H9 (cell line): ENCODE measurements around the gene KCNIP4. TPM values are rescaled to one million over a fixed set of nuclear protein-coding genes. Genes with fewer than 3 reads are reported as not detected.

Experiments used
- DNase-seq: peaks from one replicate; pipeline ENCODE4 v3.0.0-alpha.2; 2017
- H2AFZ ChIP-seq: one replicate; pipeline ENCODE4 v1.6.1; 2013; ENCODE audit warnings: mild to moderate bottlenecking, low read length, control low read depth, moderate library complexity
- H2AK5ac ChIP-seq: 2 replicates; pipeline ENCODE4 v1.6.1; 2013; ENCODE audit warnings: low read length, control low read depth, mixed read lengths; ENCODE audit not compliant: insufficient read length
- H2BK120ac ChIP-seq: one replicate; pipeline ENCODE4 v1.6.1; 2013; ENCODE audit warnings: low read depth, mild to moderate bottlenecking, low read length, control low read depth, inconsistent platforms; ENCODE audit not compliant: poor library complexity, severe bottlenecking
- H2BK12ac ChIP-seq: 2 replicates; pipeline ENCODE4 v1.6.1; 2013; ENCODE audit warnings: low read length, control low read depth, mixed read lengths, low read depth; ENCODE audit not compliant: insufficient read length
- H2BK15ac ChIP-seq: 2 replicates; pipeline ENCODE4 v1.6.1; 2013; ENCODE audit warnings: low read depth, low read length, control low read depth
- H2BK20ac ChIP-seq: one replicate; pipeline ENCODE4 v1.6.1; 2013; ENCODE audit warnings: low read depth, mild to moderate bottlenecking, low read length, control low read depth, inconsistent platforms; ENCODE audit not compliant: poor library complexity, severe bottlenecking
- H2BK5ac ChIP-seq: 2 replicates; pipeline ENCODE4 v1.6.1; 2013; ENCODE audit warnings: low read length, control low read depth, mixed read lengths; ENCODE audit not compliant: insufficient read length
- H3K14ac ChIP-seq: 2 replicates; pipeline ENCODE4 v1.6.1; 2013; ENCODE audit warnings: low read length, control low read depth; ENCODE audit not compliant: insufficient read depth
- H3K18ac ChIP-seq: 2 replicates; pipeline ENCODE4 v1.6.1; 2013; ENCODE audit warnings: low read depth, mild to moderate bottlenecking, mixed read lengths, low read length, control low read depth; ENCODE audit not compliant: insufficient read length
- H3K23ac ChIP-seq: 2 replicates; pipeline ENCODE4 v1.6.1; 2013; ENCODE audit warnings: low read length, control low read depth, mixed read lengths, low read depth; ENCODE audit not compliant: insufficient read length
- H3K23me2 ChIP-seq: 2 replicates; pipeline ENCODE4 v1.6.1; 2013; ENCODE audit warnings: low read depth, mild to moderate bottlenecking, mixed read lengths, low read length, control low read depth; ENCODE audit not compliant: insufficient read length, poor library complexity, severe bottlenecking
- H3K27ac ChIP-seq: 2 replicates; pipeline ENCODE4 v1.5.1; 2013; ENCODE audit warnings: low read length, control low read depth, mixed read lengths, low read depth; ENCODE audit not compliant: insufficient read length
- H3K27me3 ChIP-seq: 2 replicates; pipeline ENCODE4 v1.6.1; 2013; ENCODE audit warnings: low read length, control low read depth, inconsistent platforms; ENCODE audit not compliant: insufficient read depth
- H3K4ac ChIP-seq: 2 replicates; pipeline ENCODE4 v1.6.1; 2013; ENCODE audit warnings: low read depth, mild to moderate bottlenecking, control low read depth, inconsistent platforms, low read length, moderate library complexity
- H3K4me1 ChIP-seq: 2 replicates; pipeline ENCODE4 v1.6.1; 2013; ENCODE audit warnings: low read length, control low read depth, inconsistent platforms; ENCODE audit not compliant: insufficient read depth
- H3K4me2 ChIP-seq: 2 replicates; pipeline ENCODE4 v1.6.1; 2013; ENCODE audit warnings: low read length, control low read depth, mixed read lengths; ENCODE audit not compliant: insufficient read length, insufficient read depth
- H3K56ac ChIP-seq: 2 replicates; pipeline ENCODE4 v1.6.1; 2013; ENCODE audit warnings: low read depth, mild to moderate bottlenecking, mixed read lengths, low read length, control low read depth; ENCODE audit not compliant: insufficient read length
- H3K79me1 ChIP-seq: 2 replicates; pipeline ENCODE4 v1.6.1; 2013; ENCODE audit warnings: low read depth, mild to moderate bottlenecking, moderate library complexity, low read length, control low read depth, inconsistent platforms; ENCODE audit not compliant: insufficient read depth, poor library complexity, severe bottlenecking
- H3K79me2 ChIP-seq: 2 replicates; pipeline ENCODE4 v1.6.1; 2013; ENCODE audit warnings: low read length, control low read depth, inconsistent platforms; ENCODE audit not compliant: insufficient read depth
- H3K9ac ChIP-seq: 2 replicates; pipeline ENCODE4 v1.6.1; 2013; ENCODE audit warnings: low read length, control low read depth, mixed read lengths; ENCODE audit not compliant: insufficient read length; ENCODE audit errors: extremely low read depth
- H3K9me3 ChIP-seq: one replicate; pipeline ENCODE4 v1.6.1; 2013; ENCODE audit warnings: low read depth, low read length, inconsistent platforms; ENCODE audit not compliant: control insufficient read depth
- H3T11ph ChIP-seq: one replicate; pipeline ENCODE4 v1.6.1; 2013; ENCODE audit warnings: mild to moderate bottlenecking, low read length, control low read depth, inconsistent platforms
- H4K20me1 ChIP-seq: one replicate; pipeline ENCODE4 v1.6.1; 2013; ENCODE audit not compliant: control insufficient read depth, insufficient read length, insufficient read depth
- H4K5ac ChIP-seq: 2 replicates; pipeline ENCODE4 v1.6.1; 2013; ENCODE audit warnings: low read depth, mild to moderate bottlenecking, mixed read lengths, low read length, control low read depth; ENCODE audit not compliant: insufficient read length
- H4K8ac ChIP-seq: replicated peaks from 2 replicates; pipeline ENCODE4 v1.6.1; 2013; ENCODE audit warnings: low read length, control low read depth, mixed read lengths, low read depth; ENCODE audit not compliant: insufficient read length
- H4K91ac ChIP-seq: 2 replicates; pipeline ENCODE4 v1.6.1; 2013; ENCODE audit warnings: low read depth, mild to moderate bottlenecking, moderate library complexity, mixed read lengths, low read length, control low read depth; ENCODE audit not compliant: insufficient read length
- H3K27ac Mint-ChIP-seq, 3 experiments: 2 replicates in 2 of 3; 3 replicates in 1 of 3; pipeline ENCODE4 v1.8.0; 2020 to 2021; ENCODE audit warnings: mixed read lengths in 3 of 3, mild to moderate bottlenecking in 1 of 3, moderate library complexity in 1 of 3
- H3K27me3 Mint-ChIP-seq: 2 replicates; pipeline ENCODE4 v1.8.0; 2021; ENCODE audit warnings: low read depth, mild to moderate bottlenecking, moderate library complexity, mixed read lengths
- H3K36me3 Mint-ChIP-seq, 3 experiments: 2 replicates in 2 of 3; 3 replicates in 1 of 3; pipeline ENCODE4 v1.8.0; 2020 to 2021; ENCODE audit warnings: low read depth in 3 of 3, mixed read lengths in 3 of 3; ENCODE audit not compliant: insufficient read depth in 1 of 3
- H3K4me1 Mint-ChIP-seq, 2 experiments: 2 replicates each; pipeline ENCODE4 v1.8.0; 2020; ENCODE audit warnings: mixed read lengths in 2 of 2
- H3K4me3 Mint-ChIP-seq, 2 experiments: 2 replicates in 1 of 2; 3 replicates in 1 of 2; pipeline ENCODE4 v1.8.0; 2020 to 2021; ENCODE audit warnings: mild to moderate bottlenecking in 2 of 2, mixed read lengths in 2 of 2, moderate library complexity in 1 of 2
- H3K9me3 Mint-ChIP-seq, 2 experiments: 2 replicates in 1 of 2; 3 replicates in 1 of 2; pipeline ENCODE4 v1.8.0; 2020; ENCODE audit warnings: mild to moderate bottlenecking in 2 of 2, mixed read lengths in 2 of 2, moderate library complexity in 1 of 2
- WGBS: extraction: QIAGEN DNeasy Blood & Tissue Kit; methylation state at CpG from one replicate; pipeline ENCODE4 v1.1.7; 2013; ENCODE audit warnings: missing lambda C conversion rate, low lambda C conversion rate, mixed read lengths; ENCODE audit not compliant: insufficient read length; ENCODE audit errors: extremely low coverage; 5-methylcytosine and 5-hydroxymethylcytosine counted together
- total RNA-seq: library from RNA; stranded (reverse); gene quantifications from 2 replicates; pipeline ENCODE4 v1.2.1, GENCODE V29; 2021
- TF ChIP-seq, protein P1 (sequence below): fragments of 200-600 bp; sonication (generic); conservative IDR thresholded peaks from 3 replicates; pipeline ENCODE4 v1.8.0; 2021; ENCODE audit warnings: antibody characterized with exemption, mild to moderate bottlenecking

KCNIP4 gene
- total RNA-seq, 1 experiment from 2014 or later, result not detected

DNA sequence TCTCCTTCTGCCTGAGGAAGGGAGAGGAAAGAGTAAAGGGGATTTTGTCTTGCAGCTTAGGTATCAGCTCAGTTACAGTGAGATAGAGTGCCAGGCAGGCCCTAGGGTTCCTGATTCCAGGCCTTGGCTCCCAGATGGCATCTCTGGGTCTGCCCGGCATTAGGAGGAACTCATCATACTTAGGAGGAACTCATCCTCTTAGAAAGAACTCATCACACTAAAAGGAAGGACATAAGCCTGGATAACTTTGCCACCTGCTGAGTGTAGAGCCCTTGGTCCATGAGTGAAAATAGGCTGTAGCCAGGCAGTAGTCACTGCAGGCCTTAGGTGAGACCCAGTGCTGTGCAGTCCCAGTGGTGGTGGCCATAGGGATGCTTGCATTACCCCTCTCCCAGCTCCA is 881.2 kb downstream of the KCNIP4 start:
- Histone ChIP-seq H2BK12ac (no peak overlapping the region), H3K14ac (no peak overlapping the region), H2BK5ac (no peak overlapping the region), H3K27ac (no peak overlapping the region), H3K4me1 (no peaks in the 10 kb centered on the region), H3K56ac (no peak overlapping the region), H2BK20ac (no peak overlapping the region), H3K4ac (no peak overlapping the region), H4K20me1 (no peaks in the 10 kb centered on the region), H4K8ac (no peak overlapping the region), H4K5ac (no peak overlapping the region), H3K4me2 (no peak overlapping the region), H3K79me1 (no peaks in the 10 kb centered on the region), H3K23ac (no peak overlapping the region), H4K91ac (no peak overlapping the region), H2BK120ac (no peak overlapping the region), H3K27me3 (no peaks in the 10 kb centered on the region), H2AFZ (no peak overlapping the region), H3T11ph (no peak overlapping the region), H3K18ac (no peak overlapping the region), H3K9ac (no peak overlapping the region), H3K9me3 (no peaks in the 10 kb centered on the region), H3K79me2 (no peaks in the 10 kb centered on the region), H2BK15ac (no peak overlapping the region), H3K23me2 (no peaks in the 10 kb centered on the region), H2AK5ac (no peak overlapping the region)
- H3K4me1 Mint-ChIP-seq, result no peaks in the 10 kb centered on the region
- peaks cover 0 to 3% of the 10 kb centered on the region in 2 experiments; a peak in 1 of 5 replicates for H3K9me3 Mint-ChIP-seq
- TF ChIP-seq, protein P1, sequence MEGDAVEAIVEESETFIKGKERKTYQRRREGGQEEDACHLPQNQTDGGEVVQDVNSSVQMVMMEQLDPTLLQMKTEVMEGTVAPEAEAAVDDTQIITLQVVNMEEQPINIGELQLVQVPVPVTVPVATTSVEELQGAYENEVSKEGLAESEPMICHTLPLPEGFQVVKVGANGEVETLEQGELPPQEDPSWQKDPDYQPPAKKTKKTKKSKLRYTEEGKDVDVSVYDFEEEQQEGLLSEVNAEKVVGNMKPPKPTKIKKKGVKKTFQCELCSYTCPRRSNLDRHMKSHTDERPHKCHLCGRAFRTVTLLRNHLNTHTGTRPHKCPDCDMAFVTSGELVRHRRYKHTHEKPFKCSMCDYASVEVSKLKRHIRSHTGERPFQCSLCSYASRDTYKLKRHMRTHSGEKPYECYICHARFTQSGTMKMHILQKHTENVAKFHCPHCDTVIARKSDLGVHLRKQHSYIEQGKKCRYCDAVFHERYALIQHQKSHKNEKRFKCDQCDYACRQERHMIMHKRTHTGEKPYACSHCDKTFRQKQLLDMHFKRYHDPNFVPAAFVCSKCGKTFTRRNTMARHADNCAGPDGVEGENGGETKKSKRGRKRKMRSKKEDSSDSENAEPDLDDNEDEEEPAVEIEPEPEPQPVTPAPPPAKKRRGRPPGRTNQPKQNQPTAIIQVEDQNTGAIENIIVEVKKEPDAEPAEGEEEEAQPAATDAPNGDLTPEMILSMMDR, result no peak
- DNase-seq, result no peak
- no peaks in the 10 kb centered on the region for H3K27me3 Mint-ChIP-seq
- no peak overlapping the region for H3K4me3 Mint-ChIP-seq
- no CpG with 5 or more reads among the region's 1 CpG for WGBS
- H3K36me3 Mint-ChIP-seq, result no peaks in the 10 kb centered on the region
- H3K27ac Mint-ChIP-seq, result no peak overlapping the region
